Choroid plexus epithelial cell (primary cell): ENCODE measurements around the gene OTX2.

Experiments used
- DNase-seq: peaks from one replicate; pipeline ENCODE4 v3.0.0-alpha.2; 2010; ENCODE audit warnings: low read depth
- H3K4me3 ChIP-seq: 2 replicates; pipeline ENCODE4 v1.5.1; 2011; ENCODE audit warnings: low read depth, mild to moderate bottlenecking, control low read depth, low read length, moderate library complexity
- TF ChIP-seq, protein P1 (sequence below): conservative IDR thresholded peaks from 2 replicates; pipeline ENCODE4 v1.5.1; 2011; ENCODE audit warnings: low read depth, mild to moderate bottlenecking, control low read depth, inconsistent platforms, low read length, moderate library complexity

The OTX2 gene

DNA sequence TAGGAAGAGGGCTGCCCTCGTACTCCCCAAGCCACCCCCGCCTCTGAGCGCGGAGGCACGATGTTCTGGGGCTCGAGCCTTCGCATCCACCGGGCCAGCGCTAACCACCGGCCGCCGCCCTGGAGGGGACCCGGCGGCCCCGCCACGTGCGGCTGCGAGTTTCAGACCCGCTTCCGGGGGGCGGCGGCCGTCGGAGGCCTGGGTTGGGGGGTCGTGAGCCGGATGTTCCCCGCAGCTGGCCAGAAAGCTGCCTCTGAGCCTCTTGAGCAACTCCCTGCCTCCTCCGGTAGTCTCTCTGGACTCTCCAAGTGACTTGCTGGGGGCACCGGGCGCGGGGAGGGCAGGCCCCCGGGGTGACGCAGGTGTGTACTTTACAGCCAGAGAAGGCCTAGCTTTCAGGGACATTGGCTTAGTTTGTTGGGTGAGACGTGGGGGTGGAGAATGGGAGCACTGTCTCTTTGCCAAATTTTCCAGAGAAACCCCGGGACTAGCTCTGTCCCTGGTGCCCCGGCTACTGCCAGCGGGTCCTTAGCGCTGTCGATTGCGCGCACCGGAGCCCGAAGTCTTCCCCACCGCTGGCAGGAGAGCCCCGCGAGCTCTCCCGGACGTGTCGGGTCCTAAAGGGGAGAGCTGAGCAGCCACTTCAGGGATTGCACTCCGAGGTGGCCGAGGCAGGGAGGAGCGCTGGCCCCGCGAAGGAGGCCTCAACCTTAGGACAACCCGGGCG is 15.6 kb downstream of the OTX2 start:
- TF ChIP-seq, protein P1, sequence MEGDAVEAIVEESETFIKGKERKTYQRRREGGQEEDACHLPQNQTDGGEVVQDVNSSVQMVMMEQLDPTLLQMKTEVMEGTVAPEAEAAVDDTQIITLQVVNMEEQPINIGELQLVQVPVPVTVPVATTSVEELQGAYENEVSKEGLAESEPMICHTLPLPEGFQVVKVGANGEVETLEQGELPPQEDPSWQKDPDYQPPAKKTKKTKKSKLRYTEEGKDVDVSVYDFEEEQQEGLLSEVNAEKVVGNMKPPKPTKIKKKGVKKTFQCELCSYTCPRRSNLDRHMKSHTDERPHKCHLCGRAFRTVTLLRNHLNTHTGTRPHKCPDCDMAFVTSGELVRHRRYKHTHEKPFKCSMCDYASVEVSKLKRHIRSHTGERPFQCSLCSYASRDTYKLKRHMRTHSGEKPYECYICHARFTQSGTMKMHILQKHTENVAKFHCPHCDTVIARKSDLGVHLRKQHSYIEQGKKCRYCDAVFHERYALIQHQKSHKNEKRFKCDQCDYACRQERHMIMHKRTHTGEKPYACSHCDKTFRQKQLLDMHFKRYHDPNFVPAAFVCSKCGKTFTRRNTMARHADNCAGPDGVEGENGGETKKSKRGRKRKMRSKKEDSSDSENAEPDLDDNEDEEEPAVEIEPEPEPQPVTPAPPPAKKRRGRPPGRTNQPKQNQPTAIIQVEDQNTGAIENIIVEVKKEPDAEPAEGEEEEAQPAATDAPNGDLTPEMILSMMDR, result no peak
- DNase-seq, result no peak
- no peak overlapping the region for H3K4me3 ChIP-seq

DNA sequence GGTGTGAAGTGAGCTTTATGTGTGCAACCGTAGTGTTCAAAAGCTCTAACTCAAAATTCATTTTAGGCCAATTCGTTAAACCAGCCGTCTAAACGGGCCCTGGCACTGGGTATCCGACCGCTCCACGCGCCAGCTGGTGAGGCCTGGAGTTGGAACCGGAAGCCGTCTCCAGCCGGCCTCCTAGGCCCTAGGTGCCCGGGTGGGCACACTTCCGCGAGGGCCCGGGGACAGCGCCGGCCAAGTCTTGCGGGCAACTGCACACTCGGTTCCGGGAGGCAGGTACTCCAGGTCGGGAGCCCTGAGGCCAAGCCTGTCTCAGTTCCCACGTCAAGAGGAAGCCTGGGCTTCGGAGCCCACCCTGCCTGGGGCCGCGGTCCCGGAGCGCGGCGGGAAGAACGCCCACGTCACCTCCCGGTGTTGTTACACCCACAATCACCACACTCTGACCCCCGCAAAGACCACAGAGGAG is 16.2 kb downstream of the OTX2 start:
- TF ChIP-seq, protein P1, result no peak
- no peak for DNase-seq
- H3K4me3 ChIP-seq, result no peak overlapping the region

DNA sequence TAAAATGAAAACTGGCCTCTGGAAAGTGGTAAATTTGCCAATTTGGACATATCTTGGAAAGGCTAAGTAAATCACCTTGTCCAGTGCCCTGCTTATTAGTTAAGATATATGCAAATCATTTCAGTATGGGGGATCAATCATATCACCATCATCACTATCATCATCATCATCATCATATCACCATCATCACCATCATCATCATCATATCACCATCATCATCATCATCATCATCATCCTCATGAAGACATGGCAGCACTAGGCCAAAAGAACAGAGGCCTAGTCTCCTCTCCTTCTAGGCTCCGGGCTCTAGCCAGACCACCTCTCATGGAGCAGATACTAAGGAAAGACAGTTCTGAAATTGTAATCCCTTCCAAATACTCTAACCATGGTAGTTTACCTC is 20.3 kb downstream of the OTX2 start:
- TF ChIP-seq, protein P1, result no peak
- no peak for DNase-seq

DNA sequence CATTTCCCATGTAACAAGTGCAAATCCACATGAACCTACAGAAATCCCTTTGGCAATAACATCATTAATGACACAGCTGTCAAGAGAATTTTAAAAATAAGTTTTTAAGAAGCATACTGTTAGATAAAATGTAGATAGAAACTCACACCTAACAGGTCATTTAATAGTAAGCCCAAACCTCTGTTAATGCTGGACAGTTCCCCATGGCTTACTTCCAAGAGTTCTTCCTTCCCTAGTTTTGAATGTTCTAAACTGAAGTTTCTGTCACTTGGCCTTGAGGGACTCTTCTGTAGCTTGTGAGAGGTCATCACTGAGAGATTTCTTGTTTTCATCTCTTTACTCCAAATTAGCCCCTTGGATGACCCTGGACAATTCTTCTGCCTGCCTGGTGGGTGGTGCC is 22.7 kb downstream of the OTX2 start:
- no peak overlapping the region for H3K4me3 ChIP-seq
- TF ChIP-seq, protein P1, result no peak
- no peak for DNase-seq

More for the DNA sequence above, 20.3 kb downstream of the OTX2 start:
- no peak overlapping the region for H3K4me3 ChIP-seq

DNA sequence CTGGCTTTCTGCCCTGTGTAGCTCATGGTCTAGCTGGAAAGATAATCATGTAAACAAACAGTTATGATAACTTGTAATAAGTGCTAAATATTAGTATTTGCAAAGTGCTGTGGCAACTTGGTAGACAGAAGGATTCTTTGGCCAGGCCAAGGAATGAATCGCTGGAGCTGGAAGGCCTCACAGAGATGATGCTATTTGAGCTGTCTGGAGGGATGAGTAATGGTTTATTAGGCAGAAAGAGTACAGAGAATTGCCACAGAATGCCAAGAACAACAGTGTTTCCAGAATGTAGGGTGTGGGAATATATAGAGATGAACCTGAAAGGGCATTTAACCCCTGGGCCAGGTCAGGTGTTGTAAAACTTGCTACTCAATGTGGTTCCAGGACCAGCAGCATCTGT is 27.6 kb downstream of the OTX2 start:
- no peak for DNase-seq
- TF ChIP-seq, protein P1, result no peak
- no peak overlapping the region for H3K4me3 ChIP-seq

DNA sequence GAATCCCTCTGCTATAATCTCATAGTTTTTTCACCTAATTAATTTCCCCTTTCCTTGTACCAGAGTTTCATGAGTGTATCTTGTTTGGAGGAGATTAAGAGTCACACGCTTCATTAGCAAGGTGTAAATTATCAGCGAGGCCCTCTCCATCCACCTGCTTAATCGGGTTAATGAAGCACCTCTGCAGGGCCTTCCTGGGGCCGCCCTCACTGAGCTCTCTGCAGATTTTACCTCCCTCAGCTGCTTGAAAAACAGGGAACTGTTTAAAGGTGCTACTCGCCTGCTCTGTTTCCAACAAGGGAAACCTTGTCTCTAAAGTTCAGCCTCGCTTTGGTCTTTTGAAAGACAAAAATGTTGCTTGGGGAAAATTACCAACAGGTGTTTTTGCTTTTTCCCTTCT is 35.8 kb downstream of the OTX2 start:
- TF ChIP-seq, protein P1, result no peak
- H3K4me3 ChIP-seq, result no peak overlapping the region
- DNase-seq, result no peak

DNA sequence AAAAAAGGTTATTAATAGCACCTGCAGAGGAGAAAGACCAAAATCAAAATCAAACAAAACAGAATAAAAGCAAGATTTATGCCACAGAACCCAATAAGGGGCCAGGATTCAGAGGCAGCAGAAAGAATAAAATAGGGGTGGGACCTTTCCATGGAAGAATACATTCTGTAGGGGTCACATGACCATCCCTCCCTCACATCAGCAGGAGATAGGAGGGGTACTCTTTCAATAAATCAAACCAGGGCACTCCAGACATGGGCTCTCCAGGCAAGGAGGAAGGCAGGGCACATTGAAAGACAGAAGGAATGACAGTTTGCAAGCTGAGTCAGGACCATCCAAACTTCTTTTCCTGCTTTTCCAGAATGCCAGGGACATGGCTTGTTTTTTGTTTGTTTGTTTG is 39.8 kb downstream of the OTX2 start:
- no peak overlapping the region for H3K4me3 ChIP-seq
- TF ChIP-seq, protein P1, result no peak
- DNase-seq, result no peak
